WTC11 (cell line): Measurements from ENCODE around the gene CAND2. TPM values are rescaled to one million over a fixed set of nuclear protein-coding genes. Genes with fewer than 3 reads are reported as not detected.

Source experiments
- ATAC-seq: fragments of 200-7000 bp; cut with Tn5 transposase; 2 replicates; pipeline ENCODE4 v1.10.0; 2021; ENCODE audit warnings: mild to moderate bottlenecking, moderate library complexity
- CTCF ChIA-PET: fragments of 300-600 bp; sonication (Branson Sonifier 250); formaldehyde crosslinking; loops from one replicate; lab custom pipeline; 2021; ENCODE audit warnings: antibody characterized with exemption; lab: Charles Lee
- POLR2A ChIA-PET: fragments of 350-600 bp; sonication (Branson Sonifier 250); formaldehyde crosslinking; loops from one replicate; lab custom pipeline; 2021; ENCODE audit warnings: antibody characterized with exemption; lab: Charles Lee
- DNase-seq: peaks from one replicate; pipeline ENCODE4 v3.0.0; 2021; ENCODE audit warnings: low spot score
- H3K27ac Mint-ChIP-seq: 2 replicates; pipeline ENCODE4 v1.8.0; 2021; ENCODE audit warnings: mixed read lengths
- H3K27me3 Mint-ChIP-seq: 2 replicates; pipeline ENCODE4 v1.8.0; 2021; ENCODE audit warnings: low read depth, mild to moderate bottlenecking, moderate library complexity, mixed read lengths
- H3K36me3 Mint-ChIP-seq: 2 replicates; pipeline ENCODE4 v1.8.0; 2021; ENCODE audit warnings: mixed read lengths
- H3K4me1 Mint-ChIP-seq: 2 replicates; pipeline ENCODE4 v1.8.0; 2022; ENCODE audit warnings: mixed read lengths
- H3K4me3 Mint-ChIP-seq: 2 replicates; pipeline ENCODE4 v1.8.0; 2021; ENCODE audit warnings: mild to moderate bottlenecking, moderate library complexity, mixed read lengths
- H3K9me3 Mint-ChIP-seq: 2 replicates; pipeline ENCODE4 v1.8.0; 2021; ENCODE audit warnings: mixed read lengths
- CTCF ChIP-seq: fragments of 200-600 bp; IDR thresholded peaks from 2 replicates; pipeline ENCODE4 v1.8.0; 2022; ENCODE audit warnings: antibody characterized with exemption
- EMX1 ChIP-seq: fragments of 250-450 bp; sonication (Bioruptor Pico); IDR thresholded peaks from 2 replicates; pipeline ENCODE4 v1.8.0; 2021; ENCODE audit warnings: mild to moderate bottlenecking
- ETV6 ChIP-seq: sonication (generic); formaldehyde crosslinking; IDR thresholded peaks from 2 replicates; pipeline ENCODE4 v1.8.1; 2022; ENCODE audit warnings: mild to moderate bottlenecking, missing genetic modification reagents
- FOXJ3 ChIP-seq: sonication (generic); formaldehyde crosslinking; IDR thresholded peaks from 2 replicates; pipeline ENCODE4 v1.9.0; 2021; ENCODE audit warnings: missing genetic modification reagents, mild to moderate bottlenecking, borderline replicate concordance
- GABPB1 ChIP-seq: sonication (generic); formaldehyde crosslinking; IDR thresholded peaks from 2 replicates; pipeline ENCODE4 v1.8.1; 2023; ENCODE audit warnings: mild to moderate bottlenecking, missing genetic modification reagents
- GTF2I ChIP-seq: fragments of 250-450 bp; sonication (Bioruptor Pico); conservative IDR thresholded peaks from 2 replicates; pipeline ENCODE4 v1.4.0; 2021; ENCODE audit warnings: mild to moderate bottlenecking
- HMGA2 ChIP-seq: fragments of 250-450 bp; sonication (Bioruptor Pico); IDR thresholded peaks from 2 replicates; pipeline ENCODE4 v1.4.0; 2021; ENCODE audit warnings: mild to moderate bottlenecking, moderate library complexity
- HMGXB4 ChIP-seq: sonication (generic); formaldehyde crosslinking; IDR thresholded peaks from 2 replicates; pipeline ENCODE4 v1.8.1; 2023; ENCODE audit warnings: mild to moderate bottlenecking, moderate library complexity, missing genetic modification reagents
- MYBL2 ChIP-seq: sonication (generic); formaldehyde crosslinking; IDR thresholded peaks from 2 replicates; pipeline ENCODE4 v1.8.1; 2023; ENCODE audit warnings: mild to moderate bottlenecking, moderate library complexity, missing genetic modification reagents
- NFE2L1 ChIP-seq: sonication (generic); formaldehyde crosslinking; IDR thresholded peaks from 2 replicates; pipeline ENCODE4 v1.8.1; 2023; ENCODE audit warnings: missing genetic modification reagents
- STAT6 ChIP-seq: sonication (generic); formaldehyde crosslinking; conservative IDR thresholded peaks from 2 replicates; pipeline ENCODE4 v1.8.1; 2023; ENCODE audit warnings: mild to moderate bottlenecking, low read depth, missing genetic modification reagents, moderate library complexity
- TCF7 ChIP-seq: sonication (generic); formaldehyde crosslinking; IDR thresholded peaks from 2 replicates; pipeline ENCODE4 v1.8.0; 2022; ENCODE audit warnings: mild to moderate bottlenecking, low read depth, missing genetic modification reagents, moderate library complexity
- TEAD1 ChIP-seq: sonication (generic); formaldehyde crosslinking; IDR thresholded peaks from 2 replicates; pipeline ENCODE4 v1.8.0; 2022; ENCODE audit warnings: mild to moderate bottlenecking, missing genetic modification reagents
- USF2 ChIP-seq: sonication (generic); formaldehyde crosslinking; IDR thresholded peaks from 2 replicates; pipeline ENCODE4 v1.8.1; 2023; ENCODE audit warnings: mild to moderate bottlenecking, missing genetic modification reagents, moderate library complexity
- ZBTB21 ChIP-seq: sonication (generic); formaldehyde crosslinking; IDR thresholded peaks from 2 replicates; pipeline ENCODE4 v1.8.1; 2023; ENCODE audit warnings: mild to moderate bottlenecking, missing genetic modification reagents, borderline replicate concordance
- ZNF219 ChIP-seq: sonication (generic); formaldehyde crosslinking; IDR thresholded peaks from 2 replicates; pipeline ENCODE4 v1.8.0; 2023; ENCODE audit warnings: missing genetic modification reagents, mild to moderate bottlenecking, borderline replicate concordance
- ZNF671 ChIP-seq: fragments of 250-450 bp; sonication (Bioruptor Pico); IDR thresholded peaks from 2 replicates; pipeline ENCODE4 v1.8.0; 2021; ENCODE audit warnings: mild to moderate bottlenecking
- total RNA-seq: library from RNA; stranded (reverse); gene quantifications from 3 replicates; pipeline ENCODE4 v1.2.3, GENCODE V29; 2021
- TF ChIP-seq, protein P1 (sequence below): sonication (generic); formaldehyde crosslinking; IDR thresholded peaks from 2 replicates; pipeline ENCODE4 v1.8.0; 2022; ENCODE audit warnings: mild to moderate bottlenecking, missing genetic modification reagents
- TF ChIP-seq, protein P2 (sequence below): fragments of 250-450 bp; sonication (Bioruptor Pico); IDR thresholded peaks from 2 replicates; pipeline ENCODE4 v1.9.0; 2021; ENCODE audit warnings: mild to moderate bottlenecking
- TF ChIP-seq, protein P3 (sequence below): fragments of 250-450 bp; sonication (Bioruptor Pico); conservative IDR thresholded peaks from 2 replicates; pipeline ENCODE4 v1.9.0; 2021; ENCODE audit warnings: mild to moderate bottlenecking

Gene CAND2
- total RNA-seq, 1 experiment from 2014 or later = 15.4 TPM

DNA sequence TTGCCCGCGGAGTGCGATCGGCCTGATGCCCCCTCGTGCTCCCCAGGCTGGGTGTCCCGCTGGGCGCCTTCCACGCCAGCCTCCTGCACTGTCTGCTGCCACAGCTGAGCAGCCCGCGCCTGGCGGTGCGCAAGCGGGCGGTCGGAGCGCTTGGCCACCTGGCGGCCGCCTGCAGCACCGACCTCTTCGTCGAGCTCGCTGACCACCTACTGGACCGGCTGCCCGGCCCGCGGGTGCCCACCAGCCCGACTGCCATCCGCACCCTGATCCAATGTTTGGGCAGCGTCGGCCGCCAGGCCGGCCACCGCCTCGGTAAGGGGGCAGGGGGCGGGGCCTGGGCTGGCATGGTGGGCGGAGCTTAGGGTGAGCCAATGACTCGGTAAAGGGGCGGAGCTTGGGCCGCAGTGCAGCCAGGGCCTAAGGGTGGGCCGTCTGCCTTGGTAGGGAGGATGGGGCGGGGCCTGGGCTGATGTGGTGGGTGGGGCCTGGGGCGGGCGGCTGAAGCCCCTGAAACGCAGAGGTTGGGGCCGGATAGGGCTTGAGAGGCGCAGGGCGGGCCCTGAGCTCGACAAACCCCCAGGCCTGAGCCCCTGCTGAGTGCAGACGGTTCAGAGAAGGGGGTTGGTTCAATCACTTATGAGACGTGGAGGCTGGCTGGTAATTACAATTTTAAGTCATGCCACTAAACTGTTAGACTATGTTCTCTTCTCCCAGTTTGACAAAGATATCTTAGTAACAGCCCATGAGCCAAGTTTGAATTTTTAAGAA is 13.7 kb downstream of the CAND2 start (continued):
- TF ChIP-seq FOXJ3 (CRISPR knock-in tag) (no peak), GABPB1 (CRISPR knock-in tag) (peak; percentile 26; the same call in 1 of the 2 replicates), TEAD1 (CRISPR knock-in tag) (0 out of 2 replicates have a peak, but pooled peaks have one; percentile 42), HMGXB4 (CRISPR knock-in tag) (peak; percentile 47; the same call in 1 of the 2 replicates), CTCF (peak; percentile 59), ZBTB21 (no peak), USF2 (CRISPR knock-in tag) (no peak)
- TF ChIP-seq, protein P1, sequence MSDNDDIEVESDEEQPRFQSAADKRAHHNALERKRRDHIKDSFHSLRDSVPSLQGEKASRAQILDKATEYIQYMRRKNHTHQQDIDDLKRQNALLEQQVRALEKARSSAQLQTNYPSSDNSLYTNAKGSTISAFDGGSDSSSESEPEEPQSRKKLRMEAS (CRISPR knock-in tag) = peak; percentile 47; the same call in 1 of the 2 replicates
- TF ChIP-seq, protein P2, sequence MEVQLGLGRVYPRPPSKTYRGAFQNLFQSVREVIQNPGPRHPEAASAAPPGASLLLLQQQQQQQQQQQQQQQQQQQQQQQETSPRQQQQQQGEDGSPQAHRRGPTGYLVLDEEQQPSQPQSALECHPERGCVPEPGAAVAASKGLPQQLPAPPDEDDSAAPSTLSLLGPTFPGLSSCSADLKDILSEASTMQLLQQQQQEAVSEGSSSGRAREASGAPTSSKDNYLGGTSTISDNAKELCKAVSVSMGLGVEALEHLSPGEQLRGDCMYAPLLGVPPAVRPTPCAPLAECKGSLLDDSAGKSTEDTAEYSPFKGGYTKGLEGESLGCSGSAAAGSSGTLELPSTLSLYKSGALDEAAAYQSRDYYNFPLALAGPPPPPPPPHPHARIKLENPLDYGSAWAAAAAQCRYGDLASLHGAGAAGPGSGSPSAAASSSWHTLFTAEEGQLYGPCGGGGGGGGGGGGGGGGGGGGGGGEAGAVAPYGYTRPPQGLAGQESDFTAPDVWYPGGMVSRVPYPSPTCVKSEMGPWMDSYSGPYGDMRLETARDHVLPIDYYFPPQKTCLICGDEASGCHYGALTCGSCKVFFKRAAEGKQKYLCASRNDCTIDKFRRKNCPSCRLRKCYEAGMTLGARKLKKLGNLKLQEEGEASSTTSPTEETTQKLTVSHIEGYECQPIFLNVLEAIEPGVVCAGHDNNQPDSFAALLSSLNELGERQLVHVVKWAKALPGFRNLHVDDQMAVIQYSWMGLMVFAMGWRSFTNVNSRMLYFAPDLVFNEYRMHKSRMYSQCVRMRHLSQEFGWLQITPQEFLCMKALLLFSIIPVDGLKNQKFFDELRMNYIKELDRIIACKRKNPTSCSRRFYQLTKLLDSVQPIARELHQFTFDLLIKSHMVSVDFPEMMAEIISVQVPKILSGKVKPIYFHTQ = no peak

DNA sequence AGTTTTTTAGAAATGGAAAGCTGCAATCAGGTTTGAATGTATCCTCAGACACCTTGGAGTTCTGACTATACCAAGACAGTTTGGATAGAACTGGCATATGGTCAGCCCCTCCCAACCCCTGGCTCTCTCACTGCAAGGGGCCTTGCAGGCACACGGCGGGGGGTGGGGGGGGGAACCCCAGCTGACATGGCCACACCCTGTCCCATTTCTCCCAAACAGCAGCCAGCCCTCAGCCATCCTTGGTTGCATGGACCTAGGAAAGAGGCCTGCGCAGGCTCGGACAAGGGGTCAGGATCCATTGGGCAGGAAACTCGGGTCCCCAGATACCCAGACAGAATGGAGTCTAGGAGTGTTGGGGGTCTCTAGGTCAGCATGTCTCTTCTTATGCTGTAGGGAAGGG is 14.5 kb downstream of the CAND2 start:
- Mint-ChIP-seq H3K27ac (peak overlapping the region; percentile 63; the same call in 1 of the 2 replicates), H3K4me1 (peaks cover 13% of the 10 kb centered on the region), H3K4me3 (peak overlapping the region; percentile 56), H3K27me3 (no peaks in the 10 kb centered on the region; the same call in 1 of the 2 replicates), H3K9me3 (no peaks in the 10 kb centered on the region), H3K36me3 (no peaks in the 10 kb centered on the region; the same call in 1 of the 2 replicates)
- ChIA-PET CTCF (interaction anchor here (0.8 to 4.3 kb wide), 16 partner anchors 8 to 419 kb away, joined by 3 to 62 read pairs (median 6); partner anchors contain the start of genes CAND2, MKRN2OS, RAF1 and RPL32), POLR2A (interaction anchor here (0.8 to 1.2 kb wide), 4 partner anchors 15 to 116 kb away, joined by 3 to 6 read pairs (median 3); partner anchors contain the start of genes CAND2 and RPL32)
- no peak for ATAC-seq
- no peak for DNase-seq
- no peak for TF ChIP-seq HMGA2 (CRISPR knock-in tag)
- no peak for TF ChIP-seq ZNF219 (CRISPR knock-in tag)
- TF ChIP-seq TCF7 (CRISPR knock-in tag) = no peak
- no peak for TF ChIP-seq EMX1 (CRISPR knock-in tag)
- TF ChIP-seq ETV6 = no peak
- TF ChIP-seq STAT6 (CRISPR knock-in tag) = no peak
- TF ChIP-seq, protein P3, sequence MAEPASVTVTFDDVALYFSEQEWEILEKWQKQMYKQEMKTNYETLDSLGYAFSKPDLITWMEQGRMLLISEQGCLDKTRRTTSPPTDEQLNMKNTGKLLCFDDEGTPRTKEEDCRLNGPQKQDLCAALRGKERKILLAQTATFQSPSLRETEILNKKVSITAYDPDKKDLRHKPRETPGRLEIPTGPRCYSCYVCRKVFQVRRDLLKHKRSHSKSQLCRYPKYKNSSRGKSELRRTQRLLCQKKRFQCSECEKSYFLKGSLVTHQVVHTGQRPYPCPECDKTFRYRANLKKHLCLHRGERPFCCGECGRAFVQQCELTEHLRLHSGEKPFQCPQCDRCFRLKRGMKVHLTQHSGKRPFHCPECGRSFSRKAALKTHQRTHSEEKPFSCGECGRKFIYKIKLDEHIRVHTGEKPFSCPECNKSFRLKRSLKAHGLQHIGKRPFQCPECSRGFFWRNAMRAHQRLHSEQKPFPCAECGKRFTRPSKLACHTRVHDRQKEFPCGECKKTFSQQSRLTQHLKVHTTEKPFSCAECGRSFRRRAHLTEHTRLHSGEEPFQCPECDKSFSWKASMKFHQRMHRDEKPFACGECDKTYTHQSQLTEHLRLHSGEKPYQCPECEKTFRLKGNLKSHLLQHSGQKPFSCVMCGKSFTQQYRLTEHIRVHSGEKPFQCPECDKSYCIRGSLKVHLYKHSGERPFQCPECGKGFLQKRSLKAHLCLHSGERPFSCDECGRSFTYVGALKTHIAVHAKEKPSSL (CRISPR knock-in tag) = no peak
- no peak for TF ChIP-seq MYBL2
- TF ChIP-seq CTCF = no peak
- no peak for TF ChIP-seq ZNF671 (CRISPR knock-in tag)
- TF ChIP-seq ZBTB21 = no peak
- no peak for TF ChIP-seq GTF2I (CRISPR knock-in tag)
- TF ChIP-seq NFE2L1 = no peak
